ENCODE results near the gene ZDHHC14.

ZDHHC14 gene

DNA sequence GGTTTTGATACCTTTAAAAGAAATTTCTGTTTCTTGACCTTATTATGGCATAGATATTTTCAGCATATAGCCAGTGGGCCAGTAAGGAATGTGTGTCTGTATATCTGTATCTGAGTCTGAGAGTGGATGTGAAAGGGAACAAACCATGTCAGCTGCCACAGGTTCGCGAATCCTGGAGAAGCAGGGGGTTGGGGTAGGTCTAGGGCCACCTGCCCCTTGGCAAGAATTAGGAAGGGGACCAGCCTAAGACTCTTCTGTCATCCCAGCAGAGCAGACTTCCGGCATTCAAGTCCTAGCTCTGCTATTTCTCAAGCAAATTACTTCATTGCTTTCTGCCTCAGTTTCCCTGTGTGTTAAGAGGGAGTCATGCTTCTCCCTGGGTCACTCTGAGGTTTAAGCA lies 261.7 kb downstream of the ZDHHC14 start:
- Histone ChIP-seq H3K4me3 (ENCODE audit: insufficient read length, low read depth) (no peak overlapping the region), H3K27me3 (ENCODE audit: insufficient read depth, insufficient read length) (no peaks in the 10 kb centered on the region), H3K9ac (ENCODE audit: insufficient read length, low read depth) (no peak overlapping the region), H3K4me1 (ENCODE audit: insufficient read depth, insufficient read length) (no peaks in the 10 kb centered on the region), H3K36me3 (ENCODE audit: insufficient read depth, insufficient read length, low read length) (peaks cover 3% of the 10 kb centered on the region), H3K9me3 (ENCODE audit: insufficient read depth, low read length) (no peaks in the 10 kb centered on the region)
- DNase-seq (ENCODE audit: low read depth, low spot score): no peak
- TF ChIP-seq SUZ12 (IDR thresholded peaks at IDR 0.05; ENCODE audit: extremely low read depth, insufficient read depth, insufficient read length) (no peak), ZNF274 (IDR thresholded peaks at IDR 0.05; ENCODE audit: low read depth, low read length) (no peak), YY1 (IDR thresholded peaks at IDR 0.05; ENCODE audit: insufficient read depth, insufficient read length) (no peak)

DNA sequence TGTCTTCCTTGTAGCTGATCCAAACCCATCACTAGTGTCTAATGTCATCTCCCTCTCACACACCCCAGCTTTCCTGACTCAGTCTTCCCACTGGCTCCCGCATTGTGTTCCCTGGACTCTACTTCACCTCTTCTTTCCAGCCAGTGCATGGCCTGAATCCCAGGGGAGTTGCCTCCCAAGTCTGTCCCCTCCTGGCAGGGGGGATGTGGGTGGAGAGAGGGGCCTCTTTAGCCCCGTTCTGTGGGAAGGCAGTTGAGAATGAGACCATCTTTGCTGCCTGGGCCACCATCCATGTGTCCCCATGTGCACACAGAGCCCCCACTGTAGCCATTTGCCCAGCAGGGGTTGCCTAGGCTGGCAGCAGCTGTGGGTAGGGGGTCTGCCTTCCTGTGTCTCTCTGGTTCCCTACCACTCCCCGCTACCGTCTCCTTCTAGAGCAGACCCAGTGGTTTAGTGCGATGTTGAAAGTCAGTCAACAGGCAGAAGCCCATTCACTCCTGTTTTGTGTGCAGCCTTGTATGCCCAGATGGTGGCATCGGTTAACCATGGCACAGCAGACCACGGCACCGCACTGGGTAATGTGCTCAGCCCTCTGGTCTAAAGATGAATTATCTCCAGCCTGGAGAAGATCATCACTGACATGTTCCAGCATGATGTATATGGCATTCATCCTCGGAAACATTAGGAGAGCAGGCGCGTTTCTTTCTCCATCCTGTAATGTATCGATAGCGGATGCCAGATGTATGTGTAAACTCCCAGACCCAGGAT lies 263.2 kb downstream of the ZDHHC14 start:
- H3K36me3 ChIP-seq (ENCODE audit: insufficient read depth, insufficient read length, low read length): peaks cover 4% of the 10 kb centered on the region
- no peak overlapping the region for H3K4me3 ChIP-seq (ENCODE audit: insufficient read length, low read depth)
- H3K4me1 ChIP-seq (ENCODE audit: insufficient read depth, insufficient read length): no peaks in the 10 kb centered on the region
- DNase-seq (ENCODE audit: low read depth, low spot score): no peak
- no peak overlapping the region for H3K9ac ChIP-seq (ENCODE audit: insufficient read length, low read depth)
- TF ChIP-seq ZNF274 (IDR thresholded peaks at IDR 0.05; ENCODE audit: low read depth, low read length) (no peak), SUZ12 (IDR thresholded peaks at IDR 0.05; ENCODE audit: extremely low read depth, insufficient read depth, insufficient read length) (no peak), YY1 (IDR thresholded peaks at IDR 0.05; ENCODE audit: insufficient read depth, insufficient read length) (no peak)
- no peaks in the 10 kb centered on the region for H3K27me3 ChIP-seq (ENCODE audit: insufficient read depth, insufficient read length)
- H3K9me3 ChIP-seq (ENCODE audit: insufficient read depth, low read length): no peaks in the 10 kb centered on the region

DNA sequence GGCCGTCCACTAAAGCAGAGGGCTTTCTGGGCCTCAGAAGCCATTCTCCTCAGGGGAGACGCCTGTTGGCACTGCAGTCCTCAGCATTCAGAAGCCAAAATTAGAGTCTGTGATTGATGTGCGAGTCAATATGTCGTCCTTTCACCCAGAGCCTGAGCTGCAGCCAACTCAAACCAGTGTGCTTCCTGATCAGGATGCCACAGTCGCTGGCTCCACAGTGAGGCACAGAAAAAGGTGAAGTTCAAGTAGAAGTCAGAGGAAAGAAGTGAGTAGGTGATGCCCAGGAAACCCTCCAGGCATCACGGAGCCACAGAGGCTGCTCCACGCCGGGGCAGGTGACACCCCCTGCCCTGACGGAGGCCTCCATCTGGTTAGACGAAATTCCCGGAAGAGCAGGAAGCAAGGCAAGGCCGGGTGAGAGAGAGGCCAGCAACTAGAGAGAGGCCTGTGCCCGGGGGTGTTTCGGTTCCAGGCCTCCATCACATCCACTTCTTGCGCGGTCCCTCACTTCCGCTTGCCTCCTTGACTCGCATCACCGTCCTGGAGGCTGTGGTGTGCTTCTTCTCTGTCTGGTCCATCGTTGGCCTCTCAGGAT lies 264.3 kb downstream of the ZDHHC14 start:
- Histone ChIP-seq H3K4me1 (ENCODE audit: insufficient read depth, insufficient read length) (no peaks in the 10 kb centered on the region), H3K9ac (ENCODE audit: insufficient read length, low read depth) (no peak overlapping the region), H3K27me3 (ENCODE audit: insufficient read depth, insufficient read length) (no peaks in the 10 kb centered on the region), H3K4me3 (ENCODE audit: insufficient read length, low read depth) (no peak overlapping the region), H3K36me3 (ENCODE audit: insufficient read depth, insufficient read length, low read length) (peaks cover 4% of the 10 kb centered on the region), H3K9me3 (ENCODE audit: insufficient read depth, low read length) (no peaks in the 10 kb centered on the region)
- TF ChIP-seq SUZ12 (IDR thresholded peaks at IDR 0.05; ENCODE audit: extremely low read depth, insufficient read depth, insufficient read length): no peak
- DNase-seq (ENCODE audit: low read depth, low spot score): no peak

DNA sequence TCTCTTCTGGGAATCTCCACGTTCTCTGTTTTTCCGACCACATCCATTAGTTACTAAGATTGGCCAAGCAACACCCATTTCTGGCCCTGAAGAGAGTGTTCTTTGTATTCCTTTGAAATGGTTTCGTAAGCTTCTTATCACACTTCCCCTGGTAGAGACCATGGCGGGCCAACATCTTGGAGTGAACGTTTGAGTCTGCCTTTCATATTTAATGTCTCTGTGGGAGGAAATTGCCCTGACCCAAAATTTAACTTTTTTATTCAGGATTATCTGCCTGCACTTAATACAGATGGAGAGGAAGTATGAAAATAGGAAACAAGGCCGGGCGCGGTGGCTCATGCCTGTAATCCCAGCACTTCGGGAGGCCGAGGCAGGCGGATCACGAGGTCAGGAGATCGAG lies 265.0 kb downstream of the ZDHHC14 start:
- DNase-seq (ENCODE audit: low read depth, low spot score): no peak
- H3K36me3 ChIP-seq (ENCODE audit: insufficient read depth, insufficient read length, low read length): peaks cover 4% of the 10 kb centered on the region
- TF ChIP-seq SUZ12 (IDR thresholded peaks at IDR 0.05; ENCODE audit: extremely low read depth, insufficient read depth, insufficient read length) (no peak), ZNF274 (IDR thresholded peaks at IDR 0.05; ENCODE audit: low read depth, low read length) (no peak)
- no peak overlapping the region for H3K4me3 ChIP-seq (ENCODE audit: insufficient read length, low read depth)
- H3K4me1 ChIP-seq (ENCODE audit: insufficient read depth, insufficient read length): no peaks in the 10 kb centered on the region
- H3K27me3 ChIP-seq (ENCODE audit: insufficient read depth, insufficient read length): no peaks in the 10 kb centered on the region
- no peak overlapping the region for H3K9ac ChIP-seq (ENCODE audit: insufficient read length, low read depth)
- H3K9me3 ChIP-seq (ENCODE audit: insufficient read depth, low read length): no peaks in the 10 kb centered on the region

DNA sequence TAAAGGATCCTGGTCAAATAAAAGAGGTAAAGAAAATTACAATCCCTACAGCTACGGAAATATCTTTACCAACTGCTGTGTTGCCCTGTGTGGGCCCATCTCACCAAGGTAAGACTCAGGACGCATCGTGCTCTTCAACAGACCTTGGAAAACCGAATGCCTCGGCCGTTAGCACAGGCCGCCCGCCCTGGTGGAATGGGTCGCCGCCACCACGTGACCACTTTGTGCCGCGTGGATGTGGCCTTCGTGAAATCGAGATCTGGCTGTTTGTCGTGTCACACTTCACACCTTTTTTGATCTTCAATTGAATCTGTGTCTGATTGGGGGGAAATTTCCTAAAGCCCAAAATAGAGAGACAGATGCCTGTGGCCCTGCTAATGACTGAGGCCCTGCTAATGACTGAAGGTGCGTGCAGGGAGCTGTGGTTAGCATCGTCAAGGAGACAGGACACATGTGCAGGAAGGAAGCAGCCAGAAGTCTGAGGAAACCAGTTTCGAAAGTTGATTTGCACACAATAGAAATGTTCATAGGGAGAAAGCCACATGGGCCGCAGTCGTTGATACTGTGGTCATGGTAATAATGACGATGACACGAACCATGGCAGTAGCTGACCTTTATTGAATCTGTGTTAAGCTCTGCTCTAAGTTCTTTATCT lies 266.4 kb downstream of the ZDHHC14 start:
- peaks cover 4% of the 10 kb centered on the region for H3K36me3 ChIP-seq (ENCODE audit: insufficient read depth, insufficient read length, low read length)
- DNase-seq (ENCODE audit: low read depth, low spot score): no peak
- H3K27me3 ChIP-seq (ENCODE audit: insufficient read depth, insufficient read length): no peaks in the 10 kb centered on the region
- H3K9ac ChIP-seq (ENCODE audit: insufficient read length, low read depth): no peak overlapping the region
- no peaks in the 10 kb centered on the region for H3K4me1 ChIP-seq (ENCODE audit: insufficient read depth, insufficient read length)
- H3K4me3 ChIP-seq (ENCODE audit: insufficient read length, low read depth): no peak overlapping the region
- TF ChIP-seq SUZ12 (IDR thresholded peaks at IDR 0.05; ENCODE audit: extremely low read depth, insufficient read depth, insufficient read length): no peak
- no peak for TF ChIP-seq YY1 (IDR thresholded peaks at IDR 0.05; ENCODE audit: insufficient read depth, insufficient read length)
- TF ChIP-seq ZNF274 (IDR thresholded peaks at IDR 0.05; ENCODE audit: low read depth, low read length): no peak
- no peaks in the 10 kb centered on the region for H3K9me3 ChIP-seq (ENCODE audit: insufficient read depth, low read length)

DNA sequence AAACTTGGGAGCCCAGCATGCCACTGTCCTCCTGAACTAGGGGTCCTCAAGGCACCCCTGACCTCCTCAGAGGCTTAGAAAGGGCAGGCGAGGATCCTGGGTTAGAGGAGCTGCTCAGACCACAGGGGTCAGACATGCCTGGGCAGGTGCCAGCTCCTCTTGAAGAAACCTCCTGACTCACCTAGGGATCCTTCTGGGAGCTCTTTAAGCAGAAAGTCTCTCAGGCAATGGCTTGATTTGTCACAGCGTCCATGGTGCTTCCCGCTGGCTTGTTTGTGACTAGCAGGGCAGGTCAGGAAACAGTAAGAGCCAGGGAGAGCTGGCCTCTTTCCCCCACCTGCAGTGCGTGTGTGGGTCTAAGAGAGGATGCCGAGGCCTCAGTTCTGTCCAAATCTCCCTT lies 267.6 kb downstream of the ZDHHC14 start:
- Histone ChIP-seq H3K9ac (ENCODE audit: insufficient read length, low read depth) (no peak overlapping the region), H3K36me3 (ENCODE audit: insufficient read depth, insufficient read length, low read length) (peaks cover 4% of the 10 kb centered on the region), H3K4me3 (ENCODE audit: insufficient read length, low read depth) (no peak overlapping the region), H3K9me3 (ENCODE audit: insufficient read depth, low read length) (no peaks in the 10 kb centered on the region), H3K4me1 (ENCODE audit: insufficient read depth, insufficient read length) (no peaks in the 10 kb centered on the region), H3K27me3 (ENCODE audit: insufficient read depth, insufficient read length) (no peaks in the 10 kb centered on the region)
- TF ChIP-seq SUZ12 (IDR thresholded peaks at IDR 0.05; ENCODE audit: extremely low read depth, insufficient read depth, insufficient read length): no peak
- TF ChIP-seq YY1 (IDR thresholded peaks at IDR 0.05; ENCODE audit: insufficient read depth, insufficient read length): no peak
- no peak for TF ChIP-seq ZNF274 (IDR thresholded peaks at IDR 0.05; ENCODE audit: low read depth, low read length)
- DNase-seq (ENCODE audit: low read depth, low spot score): no peak
